ENCODE measurements around the gene CSDE1.

CSDE1 gene

GRCh38 chr1:114737314-114737849 lies 20.4 kb downstream of the CSDE1 start:
- DNase-seq (ENCODE audit: low spot score): no peak
- Histone ChIP-seq H3K4me3 (ENCODE audit: severe bottlenecking) (no peak overlapping the region), H3K27me3 (ENCODE audit: insufficient read depth, poor library complexity, severe bottlenecking) (no peaks in the 10 kb centered on the region), H3K4me1 (ENCODE audit: insufficient read depth, poor library complexity, severe bottlenecking) (no peaks in the 10 kb centered on the region), H3K36me3 (ENCODE audit: low read depth) (peaks cover 97% of the 10 kb centered on the region), H3K27ac (ENCODE audit: poor library complexity, severe bottlenecking) (no peak overlapping the region), H3K9me3 (ENCODE audit: severe bottlenecking) (no peaks in the 10 kb centered on the region)
- ATAC-seq (ENCODE audit: low read depth): no peak
- TF ChIP-seq, protein P1, sequence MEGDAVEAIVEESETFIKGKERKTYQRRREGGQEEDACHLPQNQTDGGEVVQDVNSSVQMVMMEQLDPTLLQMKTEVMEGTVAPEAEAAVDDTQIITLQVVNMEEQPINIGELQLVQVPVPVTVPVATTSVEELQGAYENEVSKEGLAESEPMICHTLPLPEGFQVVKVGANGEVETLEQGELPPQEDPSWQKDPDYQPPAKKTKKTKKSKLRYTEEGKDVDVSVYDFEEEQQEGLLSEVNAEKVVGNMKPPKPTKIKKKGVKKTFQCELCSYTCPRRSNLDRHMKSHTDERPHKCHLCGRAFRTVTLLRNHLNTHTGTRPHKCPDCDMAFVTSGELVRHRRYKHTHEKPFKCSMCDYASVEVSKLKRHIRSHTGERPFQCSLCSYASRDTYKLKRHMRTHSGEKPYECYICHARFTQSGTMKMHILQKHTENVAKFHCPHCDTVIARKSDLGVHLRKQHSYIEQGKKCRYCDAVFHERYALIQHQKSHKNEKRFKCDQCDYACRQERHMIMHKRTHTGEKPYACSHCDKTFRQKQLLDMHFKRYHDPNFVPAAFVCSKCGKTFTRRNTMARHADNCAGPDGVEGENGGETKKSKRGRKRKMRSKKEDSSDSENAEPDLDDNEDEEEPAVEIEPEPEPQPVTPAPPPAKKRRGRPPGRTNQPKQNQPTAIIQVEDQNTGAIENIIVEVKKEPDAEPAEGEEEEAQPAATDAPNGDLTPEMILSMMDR (IDR thresholded peaks at IDR 0.05; ENCODE audit: poor library complexity, severe bottlenecking): no peak

DNA sequence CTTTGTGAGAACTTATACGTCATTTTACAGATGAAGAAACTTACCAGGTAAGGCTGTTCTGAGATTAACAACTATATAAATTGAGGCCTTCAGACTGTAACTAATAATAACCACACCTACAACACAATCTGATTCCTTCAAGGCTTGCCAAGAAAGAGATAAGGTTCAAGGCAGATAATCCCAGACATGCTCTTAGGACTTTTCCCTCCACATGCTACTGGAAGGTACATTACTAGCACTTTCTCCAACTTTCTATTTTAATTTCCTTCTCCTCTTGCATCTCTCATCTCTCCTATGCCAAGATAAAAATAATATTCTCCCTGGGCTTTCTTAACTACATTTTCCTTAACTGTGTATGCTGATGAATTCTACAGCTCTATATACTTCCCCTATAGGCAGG lies 22.3 kb downstream of the CSDE1 start:
- TF ChIP-seq, protein P1 (IDR thresholded peaks at IDR 0.05; ENCODE audit: poor library complexity, severe bottlenecking): no peak
- H3K4me1 ChIP-seq (ENCODE audit: insufficient read depth, poor library complexity, severe bottlenecking): no peaks in the 10 kb centered on the region
- peaks cover 97% of the 10 kb centered on the region for H3K36me3 ChIP-seq (ENCODE audit: low read depth)
- H3K27ac ChIP-seq (ENCODE audit: poor library complexity, severe bottlenecking): no peak overlapping the region
- ATAC-seq (ENCODE audit: low read depth) (no peak), DNase-seq (ENCODE audit: low spot score) (no peak)
- no peaks in the 10 kb centered on the region for H3K27me3 ChIP-seq (ENCODE audit: insufficient read depth, poor library complexity, severe bottlenecking)
- H3K4me3 ChIP-seq (ENCODE audit: severe bottlenecking): no peak overlapping the region
- H3K9me3 ChIP-seq (ENCODE audit: severe bottlenecking): no peaks in the 10 kb centered on the region

GRCh38 chr1:114729782-114730181 lies 28.0 kb downstream of the CSDE1 start:
- peaks cover 100% of the 10 kb centered on the region for H3K36me3 ChIP-seq (ENCODE audit: low read depth)

GRCh38 chr1:114728553-114728952 lies 29.2 kb downstream of the CSDE1 start:
- Histone ChIP-seq H3K9me3 (ENCODE audit: severe bottlenecking) (no peaks in the 10 kb centered on the region), H3K36me3 (ENCODE audit: low read depth) (peaks cover 100% of the 10 kb centered on the region), H3K27ac (ENCODE audit: poor library complexity, severe bottlenecking) (no peak overlapping the region), H3K4me3 (ENCODE audit: severe bottlenecking) (no peak overlapping the region), H3K4me1 (ENCODE audit: insufficient read depth, poor library complexity, severe bottlenecking) (no peaks in the 10 kb centered on the region), H3K27me3 (ENCODE audit: insufficient read depth, poor library complexity, severe bottlenecking) (no peaks in the 10 kb centered on the region)
- TF ChIP-seq, protein P1 (IDR thresholded peaks at IDR 0.05; ENCODE audit: poor library complexity, severe bottlenecking): no peak
- DNase-seq (ENCODE audit: low spot score): no peak
- ATAC-seq (ENCODE audit: low read depth): no peak

More at GRCh38 chr1:114729782-114730181, 28.0 kb downstream of the CSDE1 start:
- Histone ChIP-seq H3K9me3 (ENCODE audit: severe bottlenecking) (no peaks in the 10 kb centered on the region), H3K27me3 (ENCODE audit: insufficient read depth, poor library complexity, severe bottlenecking) (no peaks in the 10 kb centered on the region), H3K27ac (ENCODE audit: poor library complexity, severe bottlenecking) (no peak overlapping the region), H3K4me1 (ENCODE audit: insufficient read depth, poor library complexity, severe bottlenecking) (no peaks in the 10 kb centered on the region), H3K4me3 (ENCODE audit: severe bottlenecking) (no peak overlapping the region)
- TF ChIP-seq, protein P1 (IDR thresholded peaks at IDR 0.05; ENCODE audit: poor library complexity, severe bottlenecking): no peak
- ATAC-seq (ENCODE audit: low read depth): no peak
- DNase-seq (ENCODE audit: low spot score): no peak

- Histone ChIP-seq H3K27me3 (ENCODE audit: insufficient read depth, poor library complexity, severe bottlenecking) (no peaks in the 10 kb centered on the region), H3K4me1 (ENCODE audit: insufficient read depth, poor library complexity, severe bottlenecking) (no peaks in the 10 kb centered on the region), H3K9me3 (ENCODE audit: severe bottlenecking) (no peaks in the 10 kb centered on the region), H3K27ac (ENCODE audit: poor library complexity, severe bottlenecking) (no peak overlapping the region), H3K36me3 (ENCODE audit: low read depth) (peaks cover 100% of the 10 kb centered on the region), H3K4me3 (ENCODE audit: severe bottlenecking) (no peak overlapping the region)
- TF ChIP-seq, protein P1 (IDR thresholded peaks at IDR 0.05; ENCODE audit: poor library complexity, severe bottlenecking): no peak
- ATAC-seq (ENCODE audit: low read depth): no peak
- no peak for DNase-seq (ENCODE audit: low spot score)
Observed at GRCh38 chr1:114725230-114725629, 32.6 kb downstream of the CSDE1 start.

Data from RWPE2 (cell line).